Left lung (tissue), 10 donors: ENCODE data around the gene RBM24. TPM values are rescaled to one million over a fixed set of nuclear protein-coding genes. Genes with fewer than 3 reads are reported as not detected.

Source experiments
- ATAC-seq: fragments of 200-7000 bp; cut with Tn5 transposase; one replicate; pipeline ENCODE4 v1.9.1; 2020; ENCODE audit warnings: moderate library complexity
- DNase-seq, 4 donors: peaks; one replicate each; pipeline ENCODE4 v3.0.0-alpha.2; 2013 to 2020
- H3K27ac ChIP-seq, 2 donors: fragments of 200-600 bp; sonication (generic) in 1 of 2; one replicate each; pipeline versions ENCODE4 v1.5.0 to v1.8.0; 2020 to 2021
- H3K27me3 ChIP-seq, 2 donors: fragments of 200-600 bp; sonication (generic) in 1 of 2; one replicate each; pipeline versions ENCODE4 v1.5.0 to v1.8.0; 2020 to 2021
- H3K36me3 ChIP-seq, 2 donors: fragments of 200-600 bp; sonication (generic) in 1 of 2; one replicate each; pipeline versions ENCODE4 v1.5.0 to v1.8.0; 2020 to 2021
- H3K4me1 ChIP-seq, 2 donors: fragments of 200-600 bp; one replicate each; pipeline ENCODE4 v1.8.0; 2021
- H3K4me3 ChIP-seq, 2 donors: fragments of 200-600 bp; sonication (generic) in 1 of 2; one replicate each; pipeline versions ENCODE4 v1.5.0 to v1.8.0; 2020 to 2021; ENCODE audit warnings: mild to moderate bottlenecking in 1 of 2
- H3K9me3 ChIP-seq, 2 donors: fragments of 200-600 bp; sonication (generic) in 1 of 2; one replicate each; pipeline versions ENCODE4 v1.5.0 to v1.8.0; 2020 to 2021
- intact Hi-C, 2 donors: fragments of 100-400 bp; cut with DNase I; formaldehyde crosslinking; loops; one replicate each; pipeline versions ENCODE4 v1.11.2 to v1.14.2; 2022
- polyA plus RNA-seq, 6 donors: library from polyadenylated mRNA; unstranded; fragments of 120-200 nt; gene quantifications; one replicate each; pipeline ENCODE4 v1.2.1, GENCODE V29; 2013; ENCODE audit not compliant: insufficient read length in 6 of 6
- total RNA-seq, 2 donors: library from RNA; stranded (reverse); fragmentation: NEBNext Ultra II Directional; extraction: Animal tissue kit (Norgen Biotek cat#: 25700); gene quantifications; one replicate each; pipeline ENCODE4 v1.2.1, GENCODE V29; 2021
- TF ChIP-seq, protein P1 (sequence below), 2 donors: fragments of 200-600 bp; sonication (generic) in 1 of 2; IDR thresholded peaks; one replicate each; pipeline versions ENCODE4 v1.5.0 to v1.8.0; 2021; ENCODE audit warnings: antibody characterized with exemption in 2 of 2
- donor health status: DM: no; HTN: yes; CAD: no.
- donor health status: DM: no; HTN: no; CAD: no.

RBM24 gene
- total and polyA plus RNA-seq, 8 donors, result 0.47 to 5.7 (median 4.4) TPM

- H3K9me3 ChIP-seq, result no peaks in the 10 kb centered on the region
- peak overlapping the region; percentile 44 to 52 for H3K4me3 ChIP-seq
- H3K27ac ChIP-seq, result no peak overlapping the region
- TF ChIP-seq, protein P1, sequence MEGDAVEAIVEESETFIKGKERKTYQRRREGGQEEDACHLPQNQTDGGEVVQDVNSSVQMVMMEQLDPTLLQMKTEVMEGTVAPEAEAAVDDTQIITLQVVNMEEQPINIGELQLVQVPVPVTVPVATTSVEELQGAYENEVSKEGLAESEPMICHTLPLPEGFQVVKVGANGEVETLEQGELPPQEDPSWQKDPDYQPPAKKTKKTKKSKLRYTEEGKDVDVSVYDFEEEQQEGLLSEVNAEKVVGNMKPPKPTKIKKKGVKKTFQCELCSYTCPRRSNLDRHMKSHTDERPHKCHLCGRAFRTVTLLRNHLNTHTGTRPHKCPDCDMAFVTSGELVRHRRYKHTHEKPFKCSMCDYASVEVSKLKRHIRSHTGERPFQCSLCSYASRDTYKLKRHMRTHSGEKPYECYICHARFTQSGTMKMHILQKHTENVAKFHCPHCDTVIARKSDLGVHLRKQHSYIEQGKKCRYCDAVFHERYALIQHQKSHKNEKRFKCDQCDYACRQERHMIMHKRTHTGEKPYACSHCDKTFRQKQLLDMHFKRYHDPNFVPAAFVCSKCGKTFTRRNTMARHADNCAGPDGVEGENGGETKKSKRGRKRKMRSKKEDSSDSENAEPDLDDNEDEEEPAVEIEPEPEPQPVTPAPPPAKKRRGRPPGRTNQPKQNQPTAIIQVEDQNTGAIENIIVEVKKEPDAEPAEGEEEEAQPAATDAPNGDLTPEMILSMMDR (IDR thresholded peaks at IDR 0.05), result no peak
- H3K36me3 ChIP-seq, result no peaks in the 10 kb centered on the region
- peaks cover 11 to 90% of the 10 kb centered on the region in 2 donors for H3K27me3 ChIP-seq
- ATAC-seq, result peak; percentile 26
- peaks cover 0 to 9% of the 10 kb centered on the region in 2 donors for H3K4me1 ChIP-seq
- intact Hi-C loops, result no loop called here
- peak in 2 of 4 donors; percentile 37 to 38 for DNase-seq
These were observed 628 bp downstream of the RBM24 start for GRCh38 chr6:17281497-17282481.

GRCh38 chr6:17283074-17283473 lies 1.9 kb downstream of the RBM24 start:
- H3K36me3 ChIP-seq, result no peaks in the 10 kb centered on the region
- TF ChIP-seq, protein P1 (IDR thresholded peaks at IDR 0.05), result no peak
- no peak for DNase-seq
- H3K27me3 ChIP-seq, result peaks cover 11 to 100% of the 10 kb centered on the region in 2 donors
- intact Hi-C loops, result no loop called here
- ATAC-seq, result no peak
- H3K9me3 ChIP-seq, result no peaks in the 10 kb centered on the region
- H3K4me3 ChIP-seq, result no peak overlapping the region
- peaks cover 0 to 9% of the 10 kb centered on the region in 2 donors for H3K4me1 ChIP-seq
- H3K27ac ChIP-seq, result no peak overlapping the region

GRCh38 chr6:17289630-17290061 lies 8.5 kb downstream of the RBM24 start:
- ATAC-seq (peak; percentile 98), DNase-seq (peak in 2 of 4 donors; percentile 68 to 84)
- Histone ChIP-seq H3K4me3 (no peak overlapping the region), H3K4me1 (no peaks in the 10 kb centered on the region), H3K27me3 (peaks cover 0 to 49% of the 10 kb centered on the region in 2 donors), H3K9me3 (no peaks in the 10 kb centered on the region), H3K36me3 (no peaks in the 10 kb centered on the region), H3K27ac (no peak overlapping the region)
- intact Hi-C loops, result no loop called here
- TF ChIP-seq, protein P1 (IDR thresholded peaks at IDR 0.05), result no peak

DNA sequence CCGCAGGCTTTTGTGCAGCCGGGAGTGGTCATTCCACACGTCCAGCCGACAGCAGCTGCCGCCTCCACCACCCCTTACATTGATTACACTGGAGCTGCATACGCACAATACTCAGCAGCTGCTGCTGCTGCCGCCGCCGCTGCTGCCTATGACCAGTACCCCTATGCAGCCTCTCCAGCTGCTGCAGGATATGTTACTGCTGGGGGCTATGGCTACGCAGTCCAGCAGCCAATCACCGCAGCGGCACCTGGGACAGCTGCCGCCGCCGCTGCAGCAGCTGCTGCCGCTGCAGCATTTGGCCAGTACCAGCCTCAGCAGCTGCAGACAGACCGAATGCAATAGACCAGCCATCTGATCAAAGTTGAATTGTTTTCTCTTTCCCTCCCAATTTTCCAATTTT lies 10.6 kb downstream of the RBM24 start:
- H3K27me3 ChIP-seq, result peaks cover 0 to 28% of the 10 kb centered on the region in 2 donors
- H3K9me3 ChIP-seq, result no peaks in the 10 kb centered on the region
- no peaks in the 10 kb centered on the region for H3K36me3 ChIP-seq
- DNase-seq (peak in 1 of 4 donors; percentile 50), ATAC-seq (no peak)
- TF ChIP-seq, protein P1 (IDR thresholded peaks at IDR 0.05), result no peak
- no peaks in the 10 kb centered on the region for H3K4me1 ChIP-seq
- H3K4me3 ChIP-seq, result no peak overlapping the region
- H3K27ac ChIP-seq, result no peak overlapping the region
- intact Hi-C loops, result no loop called here

GRCh38 chr6:17292600-17293133 lies 11.5 kb downstream of the RBM24 start:
- Histone ChIP-seq H3K4me1 (no peaks in the 10 kb centered on the region), H3K4me3 (no peak overlapping the region), H3K27ac (no peak overlapping the region), H3K9me3 (no peaks in the 10 kb centered on the region), H3K36me3 (no peaks in the 10 kb centered on the region), H3K27me3 (peaks cover 0 to 19% of the 10 kb centered on the region in 2 donors)
- DNase-seq (no peak), ATAC-seq (no peak)
- intact Hi-C loops, result no loop called here
- TF ChIP-seq, protein P1 (IDR thresholded peaks at IDR 0.05), result no peak
